HK-2 (cell line): ENCODE results near the gene UBL3.

Source experiments
- DNase-seq: peaks from one replicate; pipeline ENCODE4 v3.0.0-alpha.2; 2018; ENCODE audit not compliant: unreplicated experiment

UBL3 gene

GRCh38 chr13:29758531-29759114 is 91.8 kb downstream of the UBL3 start:
- no peak for DNase-seq

GRCh38 chr13:29756506-29756905 is 93.9 kb downstream of the UBL3 start:
- no peak for DNase-seq

GRCh38 chr13:29754473-29754806 is 96.0 kb downstream of the UBL3 start:
- no peak for DNase-seq

- no peak for DNase-seq
Measured at GRCh38 chr13:29753618-29754472, 96.6 kb downstream of the UBL3 start.

- DNase-seq: no peak
Measured at GRCh38 chr13:29752175-29752574, 98.2 kb downstream of the UBL3 start.

GRCh38 chr13:29750183-29750530 is 100.3 kb downstream of the UBL3 start:
- DNase-seq: no peak

- DNase-seq: no peak
Measured at GRCh38 chr13:29749401-29750182, 100.8 kb downstream of the UBL3 start.

- no peak for DNase-seq
Measured at GRCh38 chr13:29748097-29748496, 102.3 kb downstream of the UBL3 start.

- DNase-seq: no peak
Measured at GRCh38 chr13:29746148-29746677, 104.2 kb downstream of the UBL3 start.

GRCh38 chr13:29745704-29746103 is 104.7 kb downstream of the UBL3 start:
- no peak for DNase-seq

- DNase-seq: no peak
Measured at GRCh38 chr13:29743201-29743786, 107.1 kb downstream of the UBL3 start.

GRCh38 chr13:29740961-29741360 is 109.5 kb downstream of the UBL3 start:
- no peak for DNase-seq

- no peak for DNase-seq
Measured at GRCh38 chr13:29737061-29737460, 113.4 kb downstream of the UBL3 start.

- DNase-seq: no peak
Measured at GRCh38 chr13:29733147-29733611, 117.2 kb downstream of the UBL3 start.

GRCh38 chr13:29730253-29730652 is 120.2 kb downstream of the UBL3 start:
- DNase-seq: no peak

- DNase-seq: no peak
Measured at GRCh38 chr13:29722415-29722814, 128.0 kb downstream of the UBL3 start.

GRCh38 chr13:29721766-29722165 is 128.7 kb downstream of the UBL3 start:
- no peak for DNase-seq

- DNase-seq: no peak
Measured at GRCh38 chr13:29718694-29719093, 131.7 kb downstream of the UBL3 start.

- DNase-seq: no peak
Measured at GRCh38 chr13:29716493-29716892, 133.9 kb downstream of the UBL3 start.
